ENCODE results near the gene NOX5.

- TF ChIP-seq CHD1 (IDR thresholded peaks at IDR 0.05; ENCODE audit: low read depth, low read length) (no peak), CTCF (conservative IDR thresholded peaks at IDR 0.05; ENCODE audit: low read depth, low read length) (no peak), RAD21 (IDR thresholded peaks at IDR 0.05; ENCODE audit: low read length) (no peak), USF2 (IDR thresholded peaks at IDR 0.05; ENCODE audit: low read depth, low read length) (no peak), POLR2A (IDR thresholded peaks at IDR 0.05; ENCODE audit: low read depth, low read length) (no peak), SMC3 (IDR thresholded peaks at IDR 0.05; ENCODE audit: low read depth, low read length) (no peak)
Measured at GRCh38 chr15:69046781-69047180, 32.3 kb downstream of the NOX5 start.
